GM21526 (cell line): ENCODE data around the gene AGAP1.

Experiments
- ATAC-seq: cut with Tn5 transposase; IDR thresholded peaks from one replicate; pipeline ENCODE4 v1.9.1; 2021; ENCODE audit warnings: moderate library complexity; ENCODE audit not compliant: unreplicated experiment, low FRiP score

The AGAP1 gene

GRCh38 chr2:235563056-235563910 lies 69.4 kb downstream of the AGAP1 start:
- ATAC-seq = no peak

- ATAC-seq = no peak
These were observed 70.2 kb downstream of the AGAP1 start for GRCh38 chr2:235564066-235564465.

GRCh38 chr2:235564884-235565530 lies 71.2 kb downstream of the AGAP1 start:
- ATAC-seq = no peak

DNA sequence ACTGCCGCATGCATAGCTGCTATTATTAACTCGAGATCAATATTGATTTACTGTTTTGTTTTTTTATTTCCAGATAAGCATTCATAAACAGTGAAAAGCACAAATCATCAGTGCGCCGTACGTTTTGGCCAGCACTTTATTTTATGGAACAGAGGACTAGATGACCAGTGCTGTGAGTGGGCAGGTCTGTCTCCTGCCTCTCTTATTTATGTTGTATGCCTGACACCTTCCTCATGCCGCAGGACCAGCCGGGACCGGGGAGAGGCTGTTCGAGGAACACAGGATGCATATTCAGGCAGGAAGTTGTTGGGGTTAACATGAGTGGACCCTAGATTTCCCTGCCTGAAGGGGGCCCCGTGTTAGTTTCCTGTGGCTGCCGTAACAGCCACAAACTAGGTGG lies 72.6 kb downstream of the AGAP1 start:
- ATAC-seq = no peak

GRCh38 chr2:235566931-235567495 lies 73.2 kb downstream of the AGAP1 start:
- ATAC-seq = no peak

DNA sequence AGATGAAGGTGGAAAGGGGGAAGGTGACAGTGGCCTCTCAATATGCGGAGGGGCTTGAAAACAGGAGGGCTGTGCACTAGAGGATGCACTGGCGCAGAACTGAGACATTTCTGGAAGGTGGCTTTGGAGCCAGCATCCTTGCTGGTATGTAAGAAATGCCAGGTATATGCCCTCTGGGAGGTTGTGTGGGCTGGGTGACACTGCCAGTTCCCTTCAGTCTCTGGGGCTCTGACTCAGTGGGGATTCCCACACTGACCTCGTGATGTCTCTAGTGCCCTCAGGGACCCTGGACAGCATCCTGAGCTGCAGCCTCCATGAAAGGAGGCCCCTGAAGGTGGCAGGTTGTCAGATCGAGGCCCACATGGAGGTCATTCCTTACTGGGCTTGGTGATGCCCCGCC lies 74.0 kb downstream of the AGAP1 start:
- ATAC-seq = no peak

GRCh38 chr2:235568431-235568830 lies 74.6 kb downstream of the AGAP1 start:
- no peak for ATAC-seq

DNA sequence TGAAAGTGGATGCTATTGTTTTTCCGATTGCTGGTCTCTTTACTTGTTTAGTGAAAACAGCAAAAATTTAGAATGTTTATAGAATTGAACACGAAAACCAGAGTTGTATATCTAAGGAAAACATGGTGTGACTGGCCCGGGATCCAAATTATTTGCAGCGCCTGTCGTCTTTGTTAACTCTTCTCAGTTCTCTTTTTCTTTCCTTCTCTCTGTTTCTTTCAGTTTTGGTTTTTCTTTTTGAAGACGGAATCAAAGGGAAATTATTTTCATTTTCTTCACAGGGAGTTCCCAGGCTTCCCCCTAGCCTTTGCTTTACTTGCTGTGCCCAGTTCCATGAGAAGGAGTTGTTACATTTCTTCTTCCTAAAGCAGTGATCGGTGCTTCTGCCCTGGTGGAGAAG lies 76.0 kb downstream of the AGAP1 start:
- no peak for ATAC-seq

- ATAC-seq = no peak
These were observed 76.4 kb downstream of the AGAP1 start for GRCh38 chr2:235570256-235570655.

DNA sequence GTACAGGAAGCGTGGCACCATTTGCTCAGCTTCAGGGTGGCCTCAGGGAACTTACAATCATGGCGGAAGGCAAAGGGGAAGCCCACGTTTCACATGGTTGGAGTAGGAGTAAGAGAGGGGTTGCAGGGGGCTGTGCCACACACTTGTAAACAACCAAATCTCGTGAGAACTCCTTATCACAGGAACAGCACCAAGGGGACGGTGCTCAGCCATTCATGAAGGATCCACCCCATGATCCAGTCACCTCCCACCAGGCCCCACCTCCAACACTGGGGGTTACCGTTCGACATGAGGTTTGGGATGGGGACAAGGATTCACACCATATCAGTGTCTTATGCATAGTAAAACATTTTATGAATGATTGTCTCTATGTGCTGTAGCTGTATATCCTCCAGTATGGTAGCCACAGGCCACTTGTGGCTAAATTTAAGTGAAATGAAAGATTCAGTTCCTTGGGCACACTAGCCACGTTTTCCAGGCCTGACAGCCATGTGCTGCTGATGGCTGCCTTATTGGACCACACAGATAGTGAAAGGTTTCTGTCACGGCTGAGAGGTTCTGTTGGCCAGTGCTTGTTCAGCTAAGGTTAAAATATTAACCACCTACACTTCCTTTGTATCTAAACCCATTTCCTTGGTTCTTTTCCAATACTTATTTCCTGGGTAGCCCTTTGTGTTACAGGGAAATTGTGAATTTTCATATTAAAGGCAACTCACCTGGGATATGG lies 77.3 kb downstream of the AGAP1 start:
- no peak for ATAC-seq

DNA sequence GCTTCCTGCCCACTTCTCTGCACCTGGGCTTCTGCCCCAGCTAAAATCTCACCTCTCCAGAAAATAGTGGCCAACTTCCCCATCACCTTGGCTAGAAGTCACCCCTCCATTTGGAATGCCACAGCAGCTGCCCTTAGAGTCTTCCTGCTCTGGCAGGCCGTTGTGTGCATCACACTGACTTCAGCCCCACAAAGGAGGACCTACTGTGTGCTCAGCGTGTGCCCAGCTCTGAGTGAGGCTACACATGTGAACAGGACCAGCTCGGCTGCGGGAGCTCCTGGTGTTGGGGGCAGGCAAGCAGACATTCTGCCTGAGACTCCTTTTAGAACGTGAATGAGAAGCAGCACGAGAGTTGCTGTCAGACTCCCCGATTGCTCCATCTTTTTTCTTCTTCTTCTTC lies 78.7 kb downstream of the AGAP1 start:
- no peak for ATAC-seq

- ATAC-seq = no peak
These were observed 79.7 kb downstream of the AGAP1 start for GRCh38 chr2:235573331-235574221.

DNA sequence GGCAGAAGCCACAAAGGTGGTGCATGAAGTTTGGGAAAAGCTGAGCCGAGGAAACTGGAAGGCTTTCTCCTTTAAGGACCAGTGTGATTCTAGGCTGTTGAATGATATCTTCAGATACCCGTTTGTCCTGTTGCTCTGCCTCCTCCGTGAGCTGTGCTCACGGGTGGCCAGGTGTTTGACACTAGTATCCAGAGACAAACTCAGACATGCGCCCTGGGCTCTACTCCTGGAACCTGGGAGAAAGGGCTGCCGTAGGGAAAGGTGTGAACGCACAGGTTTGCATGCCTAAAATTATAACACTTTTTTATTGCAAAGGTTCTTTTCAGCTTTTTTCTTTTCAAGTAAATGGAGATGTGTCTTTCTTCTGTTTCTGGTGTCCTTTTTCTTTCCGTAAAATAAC lies 81.6 kb downstream of the AGAP1 start:
- ATAC-seq = no peak

- no peak for ATAC-seq
These were observed 82.1 kb downstream of the AGAP1 start for GRCh38 chr2:235575904-235576303.

DNA sequence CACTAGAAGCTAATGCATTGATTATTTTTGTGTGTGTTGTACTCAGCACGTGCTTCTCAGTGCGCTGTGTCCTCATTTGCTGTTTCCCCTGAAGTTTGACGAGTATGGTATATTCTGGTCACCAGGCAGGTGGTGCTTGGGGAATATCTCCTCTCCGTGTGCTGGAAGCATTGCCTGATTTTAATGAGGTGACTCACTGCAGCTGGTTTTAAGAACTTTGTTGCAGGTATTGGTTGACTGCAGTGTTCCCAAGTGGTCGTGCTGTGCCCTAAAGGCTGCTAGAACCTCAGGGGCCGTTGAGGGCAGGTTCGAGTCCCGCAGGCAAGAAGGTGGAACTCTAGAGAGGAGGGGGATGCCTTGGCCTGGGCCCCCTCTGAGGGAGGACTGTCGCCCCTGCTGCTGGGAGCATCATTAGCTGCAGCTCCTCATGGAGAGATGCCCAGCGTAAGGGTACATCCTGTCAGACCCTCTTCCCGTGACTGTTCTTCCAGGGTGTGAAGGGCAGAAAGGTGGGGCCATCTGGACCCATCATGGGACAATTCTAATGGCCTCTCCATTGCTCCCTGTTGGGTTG lies 82.6 kb downstream of the AGAP1 start:
- no peak for ATAC-seq

GRCh38 chr2:235577404-235578330 lies 83.8 kb downstream of the AGAP1 start:
- ATAC-seq = no peak

DNA sequence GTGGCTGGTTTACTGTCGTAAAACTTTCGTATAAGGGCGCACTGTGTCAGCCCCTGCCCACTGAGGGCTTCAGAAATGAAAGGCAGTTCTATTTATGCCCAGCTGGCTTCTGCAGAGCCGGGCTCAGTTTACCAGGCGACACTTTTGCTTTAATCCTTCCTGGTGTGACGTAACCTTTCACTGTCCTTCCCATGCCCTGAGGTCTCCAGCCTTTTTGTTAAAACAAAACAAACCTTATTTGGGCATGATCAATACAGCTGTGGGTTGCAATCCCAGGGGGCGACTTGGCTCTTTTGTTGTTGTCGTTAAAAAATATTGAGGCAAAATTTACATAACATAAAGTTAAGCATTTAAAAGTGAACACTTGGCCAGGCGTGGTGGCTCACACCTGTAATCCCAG lies 85.3 kb downstream of the AGAP1 start:
- no peak for ATAC-seq

GRCh38 chr2:235580426-235581157 lies 86.7 kb downstream of the AGAP1 start:
- no peak for ATAC-seq
